GM18951 (cell line): ENCODE results near the gene ANKLE2.
A peak's percentile ranks its signal among the peaks of the same experiment; 100 is the strongest.

Source experiments
- POLR2A ChIP-seq: IDR thresholded peaks from 4 replicates; pipeline ENCODE4 v1.6.1; 2011; ENCODE audit warnings: mild to moderate bottlenecking; ENCODE audit not compliant: insufficient read length, insufficient read depth; ENCODE audit errors: extremely low read depth
- in situ Hi-C: fragments of 300-500 bp; cut with MboI; formaldehyde crosslinking; loops from one replicate; pipeline ENCODE4 v1.12.0; 2022; ENCODE audit warnings: low sequenced_read_pairs, mixed read lengths, inconsistent platforms; ENCODE audit not compliant: unreplicated experiment

Gene ANKLE2

GRCh38 chr12:132729541-132730320 is 31.9 kb downstream of the ANKLE2 start:
- in situ Hi-C loops = no loop called here
- TF ChIP-seq POLR2A = no peak

DNA sequence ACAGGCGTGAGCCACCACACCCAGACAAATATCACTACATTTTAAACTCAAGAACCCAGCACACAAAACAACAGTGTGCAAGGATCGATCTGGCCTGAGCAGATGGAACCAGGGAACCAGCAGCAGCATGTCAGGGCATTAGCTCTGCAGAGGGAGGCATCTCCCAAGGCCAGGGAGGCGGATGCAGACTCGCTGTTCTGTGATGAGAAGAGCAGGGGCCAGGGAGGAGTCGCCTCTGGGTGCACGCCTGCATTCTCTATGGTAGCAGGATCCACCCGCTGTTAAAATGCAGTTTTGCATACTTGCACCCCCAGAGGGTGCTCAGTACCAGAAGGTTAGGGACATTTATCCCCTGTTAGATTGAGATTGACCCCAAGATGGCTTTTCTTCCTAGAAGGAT is 33.1 kb downstream of the ANKLE2 start:
- in situ Hi-C loops = no loop called here
- TF ChIP-seq POLR2A = no peak

GRCh38 chr12:132727091-132727794 is 34.4 kb downstream of the ANKLE2 start:
- no peak for TF ChIP-seq POLR2A

GRCh38 chr12:132726386-132726785 is 35.2 kb downstream of the ANKLE2 start:
- TF ChIP-seq POLR2A = no peak
- in situ Hi-C loops = no loop called here

More at GRCh38 chr12:132727091-132727794, 34.4 kb downstream of the ANKLE2 start:
- in situ Hi-C loops = no loop called here

- in situ Hi-C loops = no loop called here
- TF ChIP-seq POLR2A = peak; percentile 28
Observed at GRCh38 chr12:132724506-132725241, 37.0 kb downstream of the ANKLE2 start.

- in situ Hi-C loops = no loop called here
- no peak for TF ChIP-seq POLR2A
Observed at GRCh38 chr12:132723764-132724140, 37.9 kb downstream of the ANKLE2 start.

GRCh38 chr12:132723015-132723763 is 38.4 kb downstream of the ANKLE2 start:
- TF ChIP-seq POLR2A = no peak
- in situ Hi-C loops = no loop called here

GRCh38 chr12:132720606-132721345 is 40.9 kb downstream of the ANKLE2 start:
- in situ Hi-C loops = no loop called here
- no peak for TF ChIP-seq POLR2A

DNA sequence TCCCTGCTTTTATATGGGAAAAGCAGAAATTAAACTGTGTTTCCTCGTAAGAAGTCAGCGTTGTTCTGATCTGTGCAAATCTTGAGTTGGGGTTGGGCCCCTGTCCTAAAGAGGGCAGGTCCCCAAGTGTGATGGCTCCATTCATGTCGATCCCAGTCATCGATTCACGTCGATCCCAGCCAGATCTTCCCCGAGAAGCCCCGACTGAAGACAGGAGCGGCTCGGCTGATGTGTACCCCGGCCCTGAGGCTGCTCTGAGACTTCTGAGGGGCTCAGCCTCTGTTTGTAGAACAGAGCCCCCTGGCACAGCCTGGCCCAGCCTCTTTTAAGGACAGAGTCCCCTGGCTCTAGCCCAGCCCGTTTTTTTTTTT is 41.7 kb downstream of the ANKLE2 start:
- TF ChIP-seq POLR2A = no peak

DNA sequence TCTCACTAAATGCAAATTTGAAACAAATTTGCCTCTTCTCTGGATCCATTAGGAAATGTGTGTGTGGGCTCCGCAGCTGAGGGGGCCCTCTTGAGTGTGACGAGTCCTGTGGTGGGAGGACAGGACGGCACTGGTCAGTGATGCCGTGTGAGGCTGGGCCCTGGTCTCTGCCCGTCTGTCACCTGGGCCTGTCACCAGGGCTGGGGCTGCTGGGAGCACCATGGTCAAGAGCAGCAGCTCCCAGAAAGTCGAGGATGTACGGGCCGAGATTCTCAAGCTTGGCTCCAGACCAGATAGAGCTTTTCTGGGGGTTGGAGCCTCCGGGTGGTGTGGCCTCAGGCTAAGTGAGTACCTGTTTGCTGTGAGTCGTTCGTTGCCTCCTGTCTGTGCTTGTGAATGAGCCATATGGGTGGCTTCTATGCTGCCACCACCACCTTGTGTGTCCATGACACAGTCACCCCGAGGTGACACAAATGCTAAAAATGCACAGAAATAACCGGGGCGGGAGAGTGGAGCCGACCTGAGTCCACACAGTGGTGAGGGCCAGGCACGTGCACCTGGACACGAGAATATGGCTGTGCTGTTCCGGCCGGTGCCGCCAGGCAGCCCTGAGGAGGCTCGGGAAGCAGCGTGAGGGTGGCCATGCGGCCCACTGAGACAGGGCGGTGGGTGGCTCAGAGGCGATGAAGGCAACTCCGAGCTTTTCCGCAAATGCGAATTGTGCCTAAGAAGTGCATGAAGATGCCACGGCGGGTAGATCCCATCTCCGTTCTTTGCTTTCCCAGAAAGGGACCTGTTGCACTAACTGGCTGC is 42.3 kb downstream of the ANKLE2 start:
- in situ Hi-C loops = no loop called here
- TF ChIP-seq POLR2A = no peak

More for the DNA sequence above, 41.7 kb downstream of the ANKLE2 start:
- in situ Hi-C loops = no loop called here

DNA sequence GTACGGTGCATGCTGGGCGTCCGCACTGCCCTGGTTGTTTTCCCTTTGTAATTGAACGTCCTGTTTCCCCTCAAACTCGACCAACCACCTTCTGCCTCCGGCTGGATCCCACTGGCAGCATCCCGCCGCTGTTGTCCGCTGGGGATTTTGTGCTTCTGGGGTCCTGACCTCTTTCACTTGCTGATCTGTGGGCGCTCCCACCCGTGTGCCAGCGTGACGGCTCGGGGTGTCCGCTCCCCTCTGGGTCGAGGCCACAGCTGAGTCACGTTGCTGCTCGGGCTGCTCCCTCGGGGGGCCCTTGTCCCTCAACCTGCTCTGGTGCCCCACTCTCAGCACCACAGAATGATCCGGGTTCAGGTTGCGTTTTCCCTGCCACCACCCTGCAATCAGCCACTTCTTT is 43.0 kb downstream of the ANKLE2 start:
- TF ChIP-seq POLR2A = no peak
- in situ Hi-C loops = no loop called here
